Coronary artery (tissue), 2 donors: ENCODE data around the gene IGF2R.
"Not testable (repeated sequence)": the region's sequence is repeated elsewhere in the genome, so short reads cannot be mapped to it uniquely, and the experiment has no call there.

Source experiments
- DNase-seq: peaks from one replicate; pipeline ENCODE4 v3.0.0-alpha.2; 2017; ENCODE audit warnings: low spot score
- H3K27ac ChIP-seq, 2 donors: fragments of 200-600 bp; sonication (generic); one replicate each; pipeline ENCODE4 v1.5.1; 2016 to 2019
- H3K4me3 ChIP-seq: fragments of 200-600 bp; sonication (generic); 2 replicates; pipeline ENCODE4 v1.5.1; 2016; ENCODE audit warnings: mild to moderate bottlenecking, moderate library complexity
- TF ChIP-seq, protein P1 (sequence below): fragments of 200-600 bp; sonication (generic); IDR thresholded peaks from one replicate; pipeline ENCODE4 v1.5.1; 2019; ENCODE audit warnings: antibody characterized with exemption

The IGF2R gene

DNA sequence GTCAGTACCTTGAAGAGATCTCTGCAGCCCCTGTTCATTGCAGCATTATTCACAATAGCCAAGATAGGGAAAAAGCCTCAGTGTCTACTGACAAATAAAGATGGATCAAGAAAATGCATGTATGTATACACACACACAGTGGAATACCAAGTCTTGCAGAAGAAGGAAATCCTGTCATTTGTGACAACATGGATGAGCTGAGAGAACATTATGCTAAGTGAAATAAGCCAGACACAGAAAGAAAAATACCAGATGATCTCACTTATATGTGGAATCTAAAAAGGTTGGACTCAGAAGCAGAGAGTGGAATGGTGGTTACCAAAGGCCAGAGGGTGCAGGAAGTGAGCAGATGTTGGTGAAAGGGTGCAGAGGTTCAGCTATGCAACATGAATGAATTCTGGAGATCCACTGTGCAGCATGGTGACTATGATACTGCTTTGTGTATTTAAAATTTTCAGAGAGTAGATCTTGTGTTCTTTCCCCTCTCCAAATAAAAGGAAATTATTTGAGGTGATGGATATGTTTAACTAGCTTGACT is 141.8 kb downstream of the IGF2R start:
- no peak overlapping the region for H3K27ac ChIP-seq
- H3K4me3 ChIP-seq = no peak overlapping the region
- DNase-seq = no peak
- TF ChIP-seq, protein P1, sequence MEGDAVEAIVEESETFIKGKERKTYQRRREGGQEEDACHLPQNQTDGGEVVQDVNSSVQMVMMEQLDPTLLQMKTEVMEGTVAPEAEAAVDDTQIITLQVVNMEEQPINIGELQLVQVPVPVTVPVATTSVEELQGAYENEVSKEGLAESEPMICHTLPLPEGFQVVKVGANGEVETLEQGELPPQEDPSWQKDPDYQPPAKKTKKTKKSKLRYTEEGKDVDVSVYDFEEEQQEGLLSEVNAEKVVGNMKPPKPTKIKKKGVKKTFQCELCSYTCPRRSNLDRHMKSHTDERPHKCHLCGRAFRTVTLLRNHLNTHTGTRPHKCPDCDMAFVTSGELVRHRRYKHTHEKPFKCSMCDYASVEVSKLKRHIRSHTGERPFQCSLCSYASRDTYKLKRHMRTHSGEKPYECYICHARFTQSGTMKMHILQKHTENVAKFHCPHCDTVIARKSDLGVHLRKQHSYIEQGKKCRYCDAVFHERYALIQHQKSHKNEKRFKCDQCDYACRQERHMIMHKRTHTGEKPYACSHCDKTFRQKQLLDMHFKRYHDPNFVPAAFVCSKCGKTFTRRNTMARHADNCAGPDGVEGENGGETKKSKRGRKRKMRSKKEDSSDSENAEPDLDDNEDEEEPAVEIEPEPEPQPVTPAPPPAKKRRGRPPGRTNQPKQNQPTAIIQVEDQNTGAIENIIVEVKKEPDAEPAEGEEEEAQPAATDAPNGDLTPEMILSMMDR = no peak

DNA sequence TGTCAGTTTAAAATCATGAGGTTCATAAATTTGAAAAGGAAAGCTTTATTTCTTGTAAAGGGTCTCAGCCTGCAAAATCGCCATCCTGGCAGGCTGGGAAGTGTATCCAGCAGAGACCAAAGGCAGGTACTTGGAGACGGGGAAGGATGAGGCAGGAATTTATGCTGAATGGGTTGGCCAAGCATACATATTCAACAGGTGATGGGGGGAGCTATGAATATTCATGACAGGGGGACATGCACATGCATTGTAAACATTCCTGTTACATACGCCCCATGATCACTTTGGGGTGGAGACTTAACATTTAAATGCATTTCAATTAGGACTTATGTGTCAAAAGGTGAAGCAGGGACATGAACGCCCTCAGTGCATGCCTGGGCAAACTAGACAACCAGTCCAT is 142.9 kb downstream of the IGF2R start:
- no peak for DNase-seq
- TF ChIP-seq, protein P1 = no peak
- no peak overlapping the region for H3K4me3 ChIP-seq

DNA sequence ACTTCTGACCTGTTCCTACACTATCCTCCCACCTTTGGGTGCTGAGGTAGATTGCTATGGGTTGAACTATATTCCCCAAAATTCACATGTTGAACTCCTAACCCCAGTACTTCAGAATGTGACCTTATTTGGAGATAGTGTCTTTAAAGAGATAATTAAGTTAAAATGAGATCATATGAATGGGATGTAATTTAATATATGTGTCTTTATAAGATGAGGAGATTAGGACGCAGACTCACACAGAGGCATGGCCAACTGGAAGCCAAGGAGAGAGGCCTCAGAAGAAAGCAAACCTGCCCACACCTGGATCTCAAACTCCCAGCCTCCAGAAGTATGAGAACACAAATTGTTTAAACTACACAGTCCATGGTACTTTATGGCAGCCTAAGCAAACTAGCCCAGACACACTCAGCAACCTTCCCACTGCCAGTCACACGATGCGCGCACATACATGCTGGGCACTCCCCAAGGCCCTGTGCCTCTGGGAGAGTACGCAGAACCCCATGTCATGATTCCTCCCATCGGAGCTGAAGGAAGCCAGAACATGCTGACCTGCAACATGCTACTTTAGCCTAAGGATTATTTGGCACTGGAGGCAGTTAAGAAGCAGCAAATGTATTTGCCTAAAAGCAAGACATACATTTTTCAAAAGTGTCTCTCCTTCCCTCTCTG is 143.9 kb downstream of the IGF2R start:
- no peak for DNase-seq
- no peak overlapping the region for H3K4me3 ChIP-seq
- TF ChIP-seq, protein P1 = no peak
- no peak overlapping the region for H3K27ac ChIP-seq

More for the DNA sequence above, 142.9 kb downstream of the IGF2R start:
- H3K27ac ChIP-seq = no peak overlapping the region

DNA sequence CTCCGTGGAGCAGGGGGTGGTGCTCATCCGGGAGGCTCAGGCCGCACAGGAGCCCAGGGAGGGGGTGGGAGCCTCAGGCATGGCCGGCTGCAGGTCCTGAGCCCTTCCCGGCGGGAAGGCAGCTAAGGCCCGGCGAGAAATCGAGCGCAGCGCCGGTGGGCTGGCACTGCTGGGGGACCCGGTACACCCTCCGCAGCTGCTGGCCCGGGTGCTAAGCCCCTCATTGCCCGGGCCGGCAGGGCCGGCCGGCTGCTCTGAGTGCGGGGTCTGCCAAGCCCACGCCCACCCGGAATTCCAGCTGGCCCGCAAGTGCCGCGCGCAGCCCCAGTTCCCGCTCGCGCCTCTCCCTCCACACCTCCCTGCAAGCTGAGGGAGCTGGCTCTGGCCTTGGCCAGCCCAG is 145.7 kb downstream of the IGF2R start:
- H3K27ac ChIP-seq, H3K4me3 ChIP-seq, DNase-seq: not testable (repeated sequence)

DNA sequence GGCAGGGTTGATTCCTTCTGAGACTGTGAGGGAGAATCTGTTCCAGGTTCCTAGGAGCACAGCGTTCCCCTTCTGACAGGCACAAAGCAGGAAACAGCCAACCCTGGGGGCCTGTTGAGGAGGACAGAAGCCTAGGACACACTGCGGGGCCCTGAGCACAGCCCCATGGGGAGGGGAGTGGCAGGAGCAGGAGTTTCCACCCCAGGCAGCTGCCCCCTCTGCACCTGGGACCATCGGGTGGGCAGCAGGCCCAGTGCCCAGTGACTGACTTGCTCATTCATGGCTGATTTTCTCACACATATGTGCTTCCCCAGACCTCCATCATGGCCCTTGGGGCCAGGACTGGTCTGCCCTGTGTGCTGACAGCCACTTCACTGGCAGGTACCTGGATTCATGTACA is 146.5 kb downstream of the IGF2R start:
- DNase-seq = no peak
- Histone ChIP-seq H3K4me3 (no peak overlapping the region), H3K27ac (no peak overlapping the region)
- TF ChIP-seq, protein P1 = no peak

DNA sequence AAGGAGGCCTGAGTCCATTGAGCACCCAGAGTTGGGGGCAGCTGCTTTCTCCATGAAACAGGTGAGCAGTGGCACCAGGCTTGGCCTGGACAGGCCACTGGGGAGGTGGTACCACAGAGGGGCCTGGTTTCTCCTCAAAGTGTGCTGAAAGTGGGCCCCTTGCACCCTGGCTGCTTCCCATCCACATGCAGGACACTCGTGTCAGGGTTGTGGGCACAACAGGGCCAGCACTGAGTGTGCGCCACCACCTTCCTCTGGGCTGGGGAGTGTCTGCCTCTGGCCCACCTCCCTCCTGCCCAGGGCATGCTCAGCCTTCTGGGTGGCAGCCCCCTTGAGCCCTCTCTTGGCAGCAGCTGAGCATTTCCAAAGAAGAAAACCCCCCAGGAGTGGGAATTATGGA is 147.5 kb downstream of the IGF2R start:
- H3K27ac ChIP-seq = no peak overlapping the region
- H3K4me3 ChIP-seq = no peak overlapping the region
- TF ChIP-seq, protein P1 = no peak
- DNase-seq = no peak

DNA sequence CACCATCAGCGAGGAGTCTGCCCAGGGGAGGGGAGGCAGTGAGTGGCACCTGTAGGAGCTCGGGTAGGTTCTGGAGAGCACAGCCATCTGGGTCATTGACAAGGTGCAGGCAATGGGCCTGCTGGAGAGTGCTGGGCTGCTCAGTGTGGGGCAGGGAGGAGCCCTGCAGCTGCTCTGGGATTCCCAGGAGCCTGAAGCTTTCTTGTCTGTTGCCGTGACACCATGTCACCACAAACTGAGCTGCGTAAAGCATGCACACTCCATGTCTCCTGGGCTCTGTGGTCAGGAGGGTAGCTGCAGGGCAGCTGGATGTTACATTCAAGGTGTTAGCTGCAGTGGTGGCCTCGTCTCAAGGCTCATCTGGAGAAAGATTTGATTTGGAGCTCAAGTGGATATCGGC is 148.3 kb downstream of the IGF2R start:
- no peak overlapping the region for H3K27ac ChIP-seq
- no peak for DNase-seq
- TF ChIP-seq, protein P1 = no peak
- no peak overlapping the region for H3K4me3 ChIP-seq
